ENCODE measurements around the gene RNF123. TPM values are rescaled to one million over a fixed set of nuclear protein-coding genes. Genes with fewer than 3 reads are reported as not detected.

The RNF123 gene
- total and polyA plus RNA-seq, 2 donors (not counting 1 experiment from before 2014, with no cell fraction given): 51.8 to 69.0 TPM

- Mint-ChIP-seq H3K27ac (peak overlapping the region; percentile 97), H3K4me1 (peaks cover 64% of the 10 kb centered on the region), H3K27me3 (no peaks in the 10 kb centered on the region), H3K9me3 (ENCODE audit: insufficient read depth) (no peaks in the 10 kb centered on the region), H3K4me3 (peak overlapping the region; percentile 96)
- peak overlapping the region; percentile 63 to 99 (median 92) for H3K4me3 ChIP-seq (ENCODE audit: control extremely low read depth in 1 of 5, extremely low read depth in 1 of 5, insufficient read depth in 1 of 5, low read depth in 2 of 5, low read length in 4 of 5)
- POLR2A ChIA-PET: interaction anchor here (0.5 to 2.1 kb wide), 5 partner anchors 8 to 92 kb away, joined by 3 to 7 read pairs (median 5); partner anchors contain the start of genes INKA1 and IP6K1
- H3K4me1 ChIP-seq (ENCODE audit: control insufficient read depth in 2 of 2, insufficient read depth in 2 of 2, low read length in 2 of 2): peaks cover 32 to 66% of the 10 kb centered on the region in 2 donors
- peak overlapping the region; percentile 98 for H3K9ac ChIP-seq (ENCODE audit: low read length)
- no peak for TF ChIP-seq CTCF (IDR thresholded peaks at IDR 0.05)
- no peak for TF ChIP-seq EZH2 (IDR thresholded peaks at IDR 0.05; ENCODE audit: borderline replicate concordance, insufficient read depth, low read depth, low read length, poor library complexity, severe bottlenecking)
- H3K9me3 ChIP-seq (ENCODE audit: control extremely low read depth in 1 of 3, control insufficient read depth in 2 of 3, insufficient read depth in 1 of 3, low read length in 2 of 3): no peaks in the 10 kb centered on the region
- ATAC-seq (ENCODE audit: low read depth): no peak
- peak overlapping the region; percentile 94 to 100 for H3K27ac ChIP-seq (ENCODE audit: low read length in 2 of 2)
- intact Hi-C loops (cut with micrococcal nuclease): no loop called here
- CTCF ChIA-PET: interaction anchor here (1.1 kb wide), 1 partner anchor 183 kb away, joined by 4 read pairs; no protein-coding TSS in a partner anchor
- WGBS (ENCODE audit: insufficient coverage): under 1% methylated on average over 19 of the region's 20 CpGs
- H3K27me3 ChIP-seq (replicated peaks in 1 of 4; ENCODE audit: control extremely low read depth in 1 of 4, control insufficient read depth in 3 of 4, insufficient read depth in 4 of 4, low read length in 3 of 4): no peaks in the 10 kb centered on the region
- H3K79me2 ChIP-seq (ENCODE audit: control insufficient read depth, insufficient read depth, low read length): peaks cover 4% of the 10 kb centered on the region
- H3K4me2 ChIP-seq (replicated peaks; ENCODE audit: low read depth, low read length, poor library complexity, severe bottlenecking): peak overlapping the region; percentile 97
- peaks cover 0 to 43% of the 10 kb centered on the region in 2 experiments for H3K36me3 ChIP-seq (replicated peaks in 1 of 2; ENCODE audit: control extremely low read depth in 1 of 2, control insufficient read depth in 1 of 2, extremely low read depth in 1 of 2, insufficient read depth in 2 of 2, low read length in 1 of 2)
- H2AFZ ChIP-seq (ENCODE audit: insufficient read depth, low read depth, low read length, poor library complexity, severe bottlenecking): peak overlapping the region; percentile 53
- peak; percentile 78 for DNase-seq
- H4K20me1 ChIP-seq (ENCODE audit: control insufficient read depth, insufficient read depth, low read length, poor library complexity, severe bottlenecking): no peaks in the 10 kb centered on the region
These were observed 33.9 kb downstream of the RNF123 start for GRCh38 chr3:49723296-49723627.
